ENCODE measurements around the gene GDF9.

GDF9 gene

DNA sequence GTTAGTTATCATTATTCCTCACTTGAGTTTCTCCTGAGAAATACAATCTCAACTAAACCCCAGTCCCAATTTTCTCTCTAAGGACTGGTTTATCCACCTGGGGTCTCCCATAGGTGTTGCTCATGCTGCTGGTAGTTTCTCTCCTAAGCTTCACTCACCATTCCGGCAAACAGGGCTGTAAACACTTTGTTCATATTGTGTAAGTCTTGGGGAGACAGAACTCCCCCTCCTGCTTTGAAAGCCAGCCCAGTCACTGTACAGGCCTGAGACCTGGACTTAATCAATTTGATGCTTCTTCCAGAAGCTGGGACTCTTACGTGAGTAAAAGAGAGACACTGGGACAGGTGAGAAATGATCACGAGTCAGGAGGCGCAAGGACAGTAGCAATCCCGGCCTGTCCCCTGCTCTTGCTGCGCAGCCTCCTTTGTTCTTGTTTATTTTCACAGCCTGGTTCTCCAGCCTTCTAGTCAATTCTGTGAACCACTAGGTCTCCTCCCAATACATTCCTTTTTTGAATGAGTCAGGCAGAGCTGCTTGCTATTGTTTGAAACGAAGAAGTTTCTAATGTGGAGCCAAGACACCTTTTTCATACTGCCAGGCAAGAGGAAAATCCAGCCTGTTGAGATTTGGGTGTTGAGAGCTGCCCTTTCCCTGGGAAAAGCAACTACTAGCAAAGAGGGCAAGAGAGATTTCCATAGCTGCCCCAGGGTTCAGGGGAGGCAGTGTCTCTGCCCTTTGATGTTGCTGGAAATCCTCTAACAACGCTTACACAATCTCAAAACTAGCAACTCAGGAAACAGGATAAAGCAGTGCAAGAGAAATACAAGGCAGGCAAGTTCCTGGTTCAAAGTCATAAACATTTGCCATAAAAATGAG lies 26.6 kb downstream of the GDF9 start:
- DNase-seq (ENCODE audit: extremely low read depth in 1 of 2, low read depth in 1 of 2) = no peak

DNA sequence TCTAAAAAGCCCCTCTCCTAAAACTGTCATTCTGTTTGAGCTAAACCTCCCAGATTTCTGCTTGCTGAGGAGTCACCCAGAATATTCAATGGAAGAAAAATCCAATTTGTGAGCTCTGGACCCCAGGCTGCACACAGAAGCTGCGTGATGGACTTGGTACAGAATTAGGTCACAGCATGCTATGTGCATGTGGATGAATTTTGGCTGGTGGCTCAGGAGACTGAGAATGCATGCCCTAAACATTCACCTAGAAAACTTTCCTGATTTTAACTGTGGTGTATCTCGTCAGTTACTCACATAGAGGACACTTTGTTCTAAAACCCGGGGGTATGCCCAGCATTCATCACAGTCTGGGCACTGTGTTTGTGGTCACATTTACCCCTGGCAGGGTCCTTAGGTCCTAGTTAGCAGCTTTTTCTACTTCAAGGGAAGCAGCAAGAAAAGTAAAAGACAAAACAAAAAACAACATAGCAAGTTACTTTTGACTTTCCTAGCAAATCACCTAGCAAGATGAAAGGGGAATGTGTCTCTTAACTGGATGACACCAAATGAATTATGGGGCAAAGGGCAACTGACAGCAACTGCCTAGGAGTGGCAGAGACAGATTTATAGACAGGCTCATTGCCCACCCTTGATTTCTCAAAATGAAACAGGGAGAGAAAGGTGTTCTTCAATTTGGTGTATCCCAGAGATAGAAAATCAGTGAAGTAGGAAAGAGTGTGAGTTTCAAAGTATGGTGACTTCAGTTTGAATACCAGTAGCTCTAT lies 27.6 kb downstream of the GDF9 start:
- DNase-seq (ENCODE audit: extremely low read depth in 1 of 2, low read depth in 1 of 2) = no peak

DNA sequence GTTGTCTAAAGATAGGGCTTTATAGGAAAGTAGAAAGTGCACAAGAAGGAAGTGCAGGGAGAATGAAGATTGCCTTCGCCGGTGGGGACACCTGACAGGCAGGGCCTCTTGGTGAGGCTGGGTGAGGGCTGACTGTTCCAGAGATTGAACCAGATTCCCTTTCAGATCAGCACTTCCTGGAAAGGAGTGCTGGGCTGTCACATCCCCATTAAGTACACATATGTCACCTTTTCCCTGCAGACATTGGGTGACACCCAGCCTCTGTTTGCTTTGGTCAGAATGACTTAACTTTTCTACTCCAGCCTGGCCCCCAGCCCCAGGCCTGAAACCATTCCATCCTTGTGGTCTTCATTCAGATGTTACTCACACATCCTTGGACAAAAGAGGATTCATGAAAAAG lies 28.4 kb downstream of the GDF9 start:
- no peak for DNase-seq (ENCODE audit: extremely low read depth in 1 of 2, low read depth in 1 of 2)

DNA sequence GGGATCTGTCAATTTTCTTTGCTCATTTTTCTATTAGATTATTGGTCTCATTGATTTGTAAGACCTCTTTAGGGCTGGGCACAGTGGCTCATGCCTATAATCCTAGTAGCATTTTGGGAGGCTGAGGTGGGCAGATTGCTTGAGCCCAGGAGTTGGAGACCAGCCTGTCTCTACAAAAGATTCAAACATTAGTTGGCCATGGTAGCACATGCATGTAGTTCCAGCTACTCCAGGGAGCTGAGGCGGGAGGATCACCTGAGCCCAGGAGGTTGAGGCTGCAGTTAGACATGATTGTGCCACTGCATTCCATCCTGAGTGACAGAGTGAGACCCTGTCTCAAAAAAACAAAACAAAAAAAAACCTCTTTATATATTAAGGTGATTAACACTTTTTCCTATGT lies 29.4 kb downstream of the GDF9 start:
- no peak for DNase-seq (ENCODE audit: extremely low read depth in 1 of 2, low read depth in 1 of 2)

DNA sequence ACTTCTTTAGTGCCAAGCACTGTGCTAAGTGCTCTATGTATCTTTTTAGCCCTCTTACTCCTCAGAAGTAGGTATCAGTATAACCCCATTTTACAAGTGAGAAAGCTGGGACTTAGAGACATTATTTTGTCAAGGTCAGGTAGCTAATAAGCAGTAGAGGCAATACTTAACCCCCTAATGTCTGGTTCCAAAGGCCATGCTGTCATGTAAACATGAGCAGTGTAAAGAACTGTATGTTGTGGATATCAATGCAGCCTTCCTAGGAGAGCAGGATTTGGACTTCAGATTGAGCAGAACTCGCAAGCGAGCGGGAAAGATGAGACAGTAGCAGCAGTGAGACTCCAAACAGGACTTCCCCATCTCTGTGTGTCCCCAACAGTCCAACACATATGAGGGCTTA lies 32.2 kb downstream of the GDF9 start:
- no peak for DNase-seq (ENCODE audit: extremely low read depth in 1 of 2, low read depth in 1 of 2)

DNA sequence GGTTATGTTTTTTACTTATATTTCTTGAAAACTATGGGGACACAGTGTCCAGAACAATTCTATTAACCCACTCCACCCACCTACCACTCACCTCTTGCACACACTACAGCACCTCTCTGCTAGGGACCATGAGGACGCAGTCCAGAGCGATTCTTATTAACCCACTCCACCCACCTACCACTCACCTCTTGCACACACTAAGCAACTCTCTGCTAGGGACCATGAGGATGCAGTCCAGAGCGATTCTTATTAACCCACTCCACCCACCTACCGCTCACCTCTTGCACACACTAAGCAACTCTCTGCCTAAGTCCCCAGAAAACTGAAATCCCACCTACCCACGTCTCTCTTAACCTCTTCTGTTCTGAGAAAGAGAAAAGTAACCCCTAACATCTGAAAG lies 33.7 kb downstream of the GDF9 start:
- no peak for DNase-seq (ENCODE audit: extremely low read depth in 1 of 2, low read depth in 1 of 2)

DNA sequence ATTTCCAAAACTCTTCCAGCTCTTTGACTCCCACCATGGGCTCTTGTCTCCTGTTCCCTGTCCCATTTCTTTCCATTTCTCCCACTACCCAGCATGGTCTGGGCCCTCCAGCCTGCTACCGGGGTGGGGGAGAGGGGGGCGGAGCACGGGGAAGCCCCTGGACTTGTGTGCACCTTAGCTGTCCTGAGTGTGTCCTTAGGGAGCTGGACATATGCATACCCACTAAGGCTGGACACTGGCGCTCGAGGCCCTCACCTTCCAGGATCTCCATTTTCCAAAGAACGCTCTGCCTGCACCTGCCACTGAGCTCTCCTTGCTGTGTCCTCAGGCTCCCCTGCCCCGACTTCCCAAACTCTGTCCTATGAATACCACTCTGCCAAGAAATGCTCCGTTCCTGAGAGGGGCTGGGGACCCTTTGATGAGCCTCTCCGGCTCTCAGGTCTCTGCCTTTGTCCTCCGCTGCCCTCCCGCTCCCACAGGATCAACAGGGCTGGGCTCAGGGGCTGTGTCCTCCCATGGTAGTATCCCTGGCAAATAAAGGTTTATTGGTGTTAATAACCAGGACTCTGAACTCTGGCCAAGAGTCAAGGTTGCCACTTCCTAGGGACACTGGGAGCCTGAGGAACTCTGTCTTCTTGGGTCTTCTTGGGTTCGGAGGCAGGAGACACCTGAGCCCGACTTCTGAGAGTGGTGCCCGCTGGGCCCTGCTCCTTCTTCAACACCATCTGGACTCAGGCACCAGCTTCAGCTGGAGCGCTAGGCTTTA lies 35.0 kb downstream of the GDF9 start:
- no peak for DNase-seq (ENCODE audit: extremely low read depth in 1 of 2, low read depth in 1 of 2)

DNA sequence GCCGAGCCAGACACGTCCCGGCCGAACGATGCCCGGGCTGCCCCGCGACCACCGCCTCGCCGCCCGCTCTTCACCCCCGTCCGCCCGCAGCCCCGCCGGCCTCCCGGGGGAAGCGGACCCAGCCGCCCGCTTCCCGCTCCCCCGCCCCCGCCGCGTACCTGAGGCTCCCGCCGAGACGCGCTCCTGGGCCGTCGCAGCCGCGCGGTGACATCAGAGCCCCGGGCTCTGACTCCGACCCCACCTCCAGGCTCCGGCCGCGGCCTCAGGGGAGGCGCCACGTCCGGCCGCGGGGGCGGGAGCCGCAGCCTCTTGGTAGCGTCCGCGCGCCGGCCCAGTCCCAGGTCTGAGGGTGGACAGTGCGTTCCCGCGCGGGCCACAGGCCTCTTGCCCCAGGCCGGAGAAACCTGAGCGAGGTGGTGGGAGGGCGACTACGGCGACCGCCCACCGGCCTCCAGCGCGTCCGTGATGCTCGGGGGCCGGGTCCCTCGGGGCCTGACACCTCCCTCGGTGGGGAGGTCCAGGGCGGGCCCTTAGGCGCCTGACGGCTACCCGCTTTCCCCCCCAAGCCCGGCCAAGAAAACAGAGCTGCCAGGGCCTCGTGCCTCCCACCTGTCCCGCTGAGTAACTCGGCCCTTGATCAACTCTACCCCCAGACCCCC lies 35.7 kb downstream of the GDF9 start, which contains the start of gene SHROOM1:
TSS of gene SHROOM1 (minus strand) at position 212 of the 659 bp plus-strand sequence. CDS start 4,507 bp downstream, outside the sequence.
- no peak for DNase-seq (ENCODE audit: extremely low read depth in 1 of 2, low read depth in 1 of 2)

DNA sequence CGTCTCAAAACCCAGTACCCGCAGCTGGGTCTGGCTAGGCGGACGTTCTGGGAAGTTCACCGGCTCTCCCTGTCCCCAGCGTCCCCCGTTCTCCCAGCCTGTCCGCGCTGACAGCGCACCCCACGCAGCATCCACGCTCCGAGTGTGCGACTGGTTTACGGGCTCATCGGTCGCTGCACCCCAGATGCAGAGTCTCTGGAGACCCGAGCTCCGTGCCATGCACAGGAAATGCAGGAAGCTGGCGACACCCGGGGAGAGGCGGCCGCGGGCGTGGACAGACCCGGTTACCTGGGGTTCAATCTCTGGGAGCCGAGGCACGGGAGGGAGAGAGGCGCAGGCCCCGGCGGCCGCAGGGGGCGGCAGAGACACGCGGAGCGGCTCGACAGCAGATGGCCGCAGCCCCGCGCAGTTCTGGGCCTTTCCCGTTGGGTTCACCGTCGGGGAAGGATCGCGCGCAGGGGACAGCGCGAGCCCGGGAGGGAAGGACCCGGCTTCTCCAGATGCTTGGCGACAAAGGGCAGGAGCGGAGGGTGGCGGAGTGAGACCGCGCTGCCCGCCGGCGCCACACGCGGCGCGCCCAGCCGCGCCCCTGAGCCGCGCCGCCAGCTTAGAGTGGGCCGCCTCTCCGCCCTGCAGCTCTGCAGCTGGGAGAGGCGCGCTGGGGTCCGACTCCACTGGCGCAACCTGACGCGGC lies 36.4 kb downstream of the GDF9 start:
- DNase-seq (ENCODE audit: extremely low read depth in 1 of 2, low read depth in 1 of 2) = peak in 1 of 2 donors; percentile 62

DNA sequence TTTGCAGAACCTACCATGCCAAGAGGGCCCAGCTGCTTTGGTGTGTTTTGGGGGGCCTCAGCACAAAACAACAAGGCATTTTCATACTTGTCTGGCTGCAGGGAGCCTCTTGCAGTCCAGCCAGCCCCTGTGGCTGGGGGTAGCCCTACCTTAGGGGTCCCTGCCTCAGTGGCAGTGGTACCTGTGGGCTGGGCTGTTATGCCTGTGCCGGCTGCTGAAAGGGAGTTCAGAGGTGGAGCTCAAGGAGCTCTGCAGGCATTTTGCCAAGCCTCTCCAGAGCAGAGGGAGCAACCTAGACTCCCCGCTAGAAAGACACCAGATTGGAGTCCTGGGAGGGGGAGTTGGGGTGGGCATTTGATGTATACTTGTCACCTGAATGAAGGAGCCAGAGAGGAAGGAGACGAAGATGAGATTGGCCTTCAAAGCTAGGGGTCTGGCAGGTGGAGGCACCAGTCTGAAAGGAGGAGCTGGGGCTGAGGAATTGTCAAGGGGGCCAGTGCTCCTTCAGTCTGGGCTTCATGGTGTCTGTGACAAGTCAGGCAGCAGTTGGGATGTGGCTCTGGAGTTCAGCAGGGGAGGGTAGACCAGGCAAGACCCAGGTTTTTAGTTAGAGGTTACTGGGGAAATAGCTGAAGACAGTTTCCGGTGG lies 37.3 kb downstream of the GDF9 start:
- DNase-seq (ENCODE audit: extremely low read depth in 1 of 2, low read depth in 1 of 2) = no peak

DNA sequence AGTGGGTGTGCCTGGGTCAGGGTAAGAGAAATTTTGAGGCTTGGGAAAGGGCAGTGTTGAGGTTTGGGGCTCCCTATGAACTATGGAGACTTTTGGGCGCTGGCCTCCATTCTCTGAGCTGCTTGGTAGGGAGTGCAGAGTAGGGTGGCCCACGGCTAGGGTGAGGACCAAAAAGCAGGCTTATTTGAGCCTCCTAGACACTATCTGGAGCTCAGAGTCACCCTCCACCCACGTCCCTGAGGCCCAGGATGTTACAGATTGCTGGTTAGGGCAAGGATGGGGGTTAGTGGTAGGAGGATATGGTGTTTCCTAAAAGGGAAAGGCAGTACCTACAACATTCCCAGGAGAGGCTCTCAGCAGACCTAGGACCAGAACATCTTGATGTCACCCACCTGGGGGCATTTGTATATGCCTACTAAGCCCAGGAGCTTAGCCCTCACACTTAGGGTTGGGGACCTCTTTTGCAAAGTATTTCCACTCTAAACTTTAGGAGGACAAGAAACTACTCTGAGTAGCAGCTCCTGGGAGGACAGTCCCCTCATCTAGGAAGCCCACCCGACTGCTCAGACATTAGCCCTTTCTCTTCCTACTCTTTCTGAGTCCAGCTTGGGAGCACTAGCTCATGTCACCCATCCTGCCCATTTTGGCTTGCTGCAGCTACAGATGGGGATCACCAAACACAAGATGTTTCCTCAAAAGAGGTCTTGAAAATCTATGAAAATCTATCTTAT lies 38.2 kb downstream of the GDF9 start:
- no peak for DNase-seq (ENCODE audit: extremely low read depth in 1 of 2, low read depth in 1 of 2)

DNA sequence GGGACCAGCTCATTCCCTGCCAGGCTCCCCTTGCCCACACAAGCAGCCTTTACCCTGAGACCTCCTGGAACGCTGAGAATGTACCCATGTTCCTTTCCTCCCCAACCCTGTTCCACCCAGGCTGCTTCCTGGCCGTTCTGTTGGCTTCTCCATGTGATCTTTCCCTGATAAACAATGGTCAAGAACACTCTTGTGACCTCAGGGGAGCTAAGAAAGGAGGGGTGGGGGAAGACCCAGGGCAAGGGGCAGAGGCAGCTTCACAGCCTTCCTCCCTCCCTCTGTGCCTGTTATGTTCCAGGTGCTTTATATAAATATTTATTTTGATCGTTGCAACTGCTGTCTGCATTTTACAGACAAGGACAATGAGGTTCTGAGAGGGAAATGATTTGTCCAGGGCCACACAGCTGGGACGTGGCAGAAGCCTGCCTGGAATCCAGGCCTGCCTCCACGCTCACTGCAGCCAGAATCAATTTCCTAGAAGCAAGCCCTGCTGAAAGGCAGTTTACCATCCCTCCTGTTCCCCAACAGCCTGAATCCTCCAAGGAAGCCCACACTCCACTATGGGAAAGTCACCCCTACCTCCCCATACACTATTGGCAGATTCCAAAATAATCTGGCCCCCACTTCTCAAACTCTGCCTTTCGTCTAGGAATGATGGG lies 39.7 kb downstream of the GDF9 start:
- no peak for DNase-seq (ENCODE audit: extremely low read depth in 1 of 2, low read depth in 1 of 2)

DNA sequence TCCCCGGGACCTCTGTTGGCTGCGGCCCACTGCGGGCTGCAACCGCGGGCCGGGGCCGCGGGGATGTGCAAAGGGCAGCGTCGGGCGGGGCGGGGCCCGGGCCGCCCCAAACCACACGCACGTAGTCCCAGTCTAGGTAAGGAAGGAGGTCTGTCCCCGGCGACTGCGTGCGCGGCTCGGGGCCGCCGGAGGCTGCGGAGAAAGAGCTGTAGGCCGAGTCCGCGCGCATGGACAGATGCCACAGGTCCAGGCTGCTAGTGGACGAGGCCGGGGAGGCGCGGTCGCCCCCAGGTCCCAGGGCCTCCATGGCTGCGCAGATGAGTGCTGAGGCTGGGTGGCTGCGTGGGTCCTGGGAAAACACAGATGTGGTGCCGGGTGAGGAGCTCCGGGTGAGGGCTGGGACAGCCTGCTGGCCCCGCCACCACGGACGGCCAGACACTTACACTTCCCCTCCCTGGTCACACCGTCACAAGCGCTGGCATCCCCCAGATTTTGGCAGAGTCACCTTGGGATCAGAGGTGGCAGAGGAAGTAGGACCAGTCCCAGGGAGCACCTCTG lies 40.4 kb downstream of the GDF9 start:
- DNase-seq (ENCODE audit: extremely low read depth in 1 of 2, low read depth in 1 of 2) = no peak

DNA sequence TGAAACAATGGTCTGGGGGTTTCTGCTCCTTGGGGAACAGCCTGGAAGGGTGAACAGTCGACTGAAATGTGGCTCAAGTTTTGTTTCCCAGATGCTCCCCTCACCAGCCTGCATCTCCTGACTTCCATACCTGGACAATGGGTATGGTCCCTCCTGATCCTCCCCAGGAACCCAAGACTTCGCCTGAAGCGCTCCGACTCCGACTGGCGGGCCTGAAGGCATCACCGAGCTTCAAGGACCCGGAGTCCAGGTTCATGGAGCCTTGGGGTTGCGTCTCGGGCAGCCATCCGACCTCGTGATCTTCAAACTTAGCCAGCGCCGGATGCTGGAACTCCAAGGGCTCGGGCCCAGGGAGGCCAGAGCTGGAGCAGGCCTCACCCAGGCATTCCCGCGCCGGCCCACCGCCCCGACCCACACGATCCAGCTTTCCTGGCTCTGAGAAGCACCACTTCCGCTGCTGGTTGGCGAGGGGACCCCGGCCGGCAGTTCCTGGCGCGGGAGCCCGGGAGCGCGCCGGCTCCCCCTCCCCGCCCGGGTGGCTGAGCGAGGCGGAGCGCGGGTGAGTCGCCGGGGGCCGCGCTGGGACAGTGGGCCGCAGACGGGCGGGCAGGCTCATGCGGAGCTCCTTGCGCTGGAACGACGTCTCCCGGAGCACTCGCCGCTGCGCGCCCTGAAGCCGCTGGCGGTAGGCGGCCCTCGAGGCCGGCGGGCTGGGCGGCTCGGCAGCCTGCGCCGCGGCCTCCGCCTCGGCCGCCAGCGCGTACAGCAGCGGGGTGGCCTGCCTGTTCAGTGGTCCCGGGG lies 41.0 kb downstream of the GDF9 start:
- DNase-seq (ENCODE audit: extremely low read depth in 1 of 2, low read depth in 1 of 2) = no peak

DNA sequence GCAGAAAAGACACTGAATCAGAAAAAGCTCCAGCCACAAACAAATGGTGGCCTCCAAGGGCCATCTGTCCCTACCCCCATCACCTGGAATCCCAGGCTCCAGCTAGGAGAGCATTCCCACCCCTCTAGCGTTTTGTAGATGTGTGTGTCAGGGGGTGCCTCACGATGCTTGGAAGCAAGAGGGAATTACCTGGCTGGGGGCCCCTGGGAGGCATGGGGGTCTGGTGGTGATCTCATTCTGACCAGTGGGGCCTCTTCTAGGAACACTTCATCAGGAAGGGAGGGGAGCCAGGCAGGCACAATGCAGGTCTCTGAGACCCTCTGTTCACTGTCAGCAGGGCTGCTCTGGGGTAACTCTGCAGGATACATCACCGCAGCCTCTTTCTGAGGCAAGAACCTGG lies 41.8 kb downstream of the GDF9 start:
- DNase-seq (ENCODE audit: extremely low read depth in 1 of 2, low read depth in 1 of 2) = no peak

DNA sequence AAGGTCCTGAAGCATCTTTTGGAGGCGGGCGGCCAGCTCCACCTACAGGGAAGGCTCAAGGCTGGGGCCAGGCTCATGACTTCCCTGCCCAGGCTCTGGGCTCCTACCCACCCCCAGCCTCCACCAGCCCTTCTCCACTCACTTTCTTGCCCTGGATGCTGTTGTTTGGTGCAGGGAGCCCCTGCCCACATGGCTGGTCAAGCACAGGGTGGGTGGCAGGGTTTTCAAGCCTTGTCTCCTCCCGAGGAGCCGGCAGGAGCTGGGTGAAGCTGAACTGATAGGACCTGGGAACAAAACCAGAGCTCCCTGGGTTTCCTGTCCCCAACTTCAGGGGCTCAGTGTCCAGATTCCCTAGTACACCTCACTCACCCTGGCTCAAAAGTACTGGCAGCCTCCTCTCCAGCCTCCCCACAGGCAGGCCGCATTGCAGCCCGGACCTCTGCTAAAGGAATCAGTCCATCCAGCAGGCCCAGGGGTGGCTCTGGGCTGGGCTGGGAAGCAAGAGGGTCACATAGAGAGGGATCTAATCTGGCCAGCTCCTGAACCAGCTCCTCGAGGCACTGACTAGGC lies 42.7 kb downstream of the GDF9 start:
- no peak for DNase-seq (ENCODE audit: extremely low read depth in 1 of 2, low read depth in 1 of 2)
